Uterus (tissue), 2 donors: Measurements from ENCODE around the gene MYOZ1.

ENCODE experiments used
- CTCF ChIP-seq, 4 experiments: fragments of 200-600 bp in 2 of 4; fragments of 450-650 bp in 2 of 4; sonication (generic) in 2 of 4; IDR thresholded peaks; one replicate each; pipeline ENCODE4 v1.5.1; 2016 to 2019; ENCODE audit warnings: antibody characterized with exemption in 4 of 4, mild to moderate bottlenecking in 2 of 4, moderate library complexity in 1 of 4
- POLR2A ChIP-seq, 2 donors: fragments of 450-650 bp; IDR thresholded peaks; one replicate each; pipeline ENCODE4 v1.6.1; 2016; ENCODE audit warnings: antibody characterized with exemption in 2 of 2, mild to moderate bottlenecking in 1 of 2, moderate library complexity in 1 of 2

DNA sequence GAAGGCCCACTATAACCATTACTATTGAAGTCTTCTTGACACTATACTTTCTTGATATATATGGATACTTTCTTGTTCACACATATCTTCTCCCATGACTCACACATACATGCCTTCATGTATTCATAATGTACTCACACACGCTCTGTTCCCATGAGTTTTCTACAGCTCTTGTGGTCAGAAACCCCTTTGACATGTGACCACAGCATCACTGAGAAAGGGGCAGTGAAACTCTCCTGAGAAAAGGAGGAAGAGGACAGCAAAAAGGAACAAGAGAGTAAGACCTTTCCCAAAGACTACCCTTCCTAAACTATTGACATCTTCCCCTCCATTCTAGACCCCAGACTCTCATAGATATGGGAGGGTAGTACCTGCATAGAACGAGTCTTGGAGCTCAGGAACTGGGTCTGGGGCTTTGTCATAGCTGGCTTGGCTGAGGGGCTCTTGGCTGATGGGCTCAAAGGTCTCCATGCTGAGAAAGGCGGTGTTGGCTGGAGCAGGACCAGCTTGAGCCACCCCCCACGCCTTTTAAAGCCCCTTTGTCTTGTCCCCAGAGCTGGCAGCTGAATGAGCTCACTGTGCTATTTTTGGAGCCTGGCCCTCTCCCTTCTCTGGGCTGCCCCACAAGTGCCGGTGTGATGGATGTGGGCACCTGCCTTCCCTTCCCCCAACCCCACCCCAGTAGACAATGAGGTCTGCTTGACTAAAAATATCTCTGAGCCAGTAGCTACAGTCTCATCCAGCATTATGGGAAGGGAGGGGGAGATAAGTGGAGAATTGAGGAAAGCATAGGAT, 9.5 kb upstream of the MYOZ1 start:
- TF ChIP-seq CTCF (IDR thresholded peaks at IDR 0.05) (no peak), POLR2A (IDR thresholded peaks at IDR 0.05) (no peak)
